HG03378 (cell line): ENCODE measurements around the gene PLA2G6.
A peak's percentile ranks its signal among the peaks of the same experiment; 100 is the strongest.

Experiments used
- ATAC-seq: cut with Tn5 transposase; IDR thresholded peaks from one replicate; pipeline ENCODE4 v1.9.1; 2021; ENCODE audit warnings: mild to moderate bottlenecking, moderate library complexity; ENCODE audit not compliant: unreplicated experiment

The PLA2G6 gene

DNA sequence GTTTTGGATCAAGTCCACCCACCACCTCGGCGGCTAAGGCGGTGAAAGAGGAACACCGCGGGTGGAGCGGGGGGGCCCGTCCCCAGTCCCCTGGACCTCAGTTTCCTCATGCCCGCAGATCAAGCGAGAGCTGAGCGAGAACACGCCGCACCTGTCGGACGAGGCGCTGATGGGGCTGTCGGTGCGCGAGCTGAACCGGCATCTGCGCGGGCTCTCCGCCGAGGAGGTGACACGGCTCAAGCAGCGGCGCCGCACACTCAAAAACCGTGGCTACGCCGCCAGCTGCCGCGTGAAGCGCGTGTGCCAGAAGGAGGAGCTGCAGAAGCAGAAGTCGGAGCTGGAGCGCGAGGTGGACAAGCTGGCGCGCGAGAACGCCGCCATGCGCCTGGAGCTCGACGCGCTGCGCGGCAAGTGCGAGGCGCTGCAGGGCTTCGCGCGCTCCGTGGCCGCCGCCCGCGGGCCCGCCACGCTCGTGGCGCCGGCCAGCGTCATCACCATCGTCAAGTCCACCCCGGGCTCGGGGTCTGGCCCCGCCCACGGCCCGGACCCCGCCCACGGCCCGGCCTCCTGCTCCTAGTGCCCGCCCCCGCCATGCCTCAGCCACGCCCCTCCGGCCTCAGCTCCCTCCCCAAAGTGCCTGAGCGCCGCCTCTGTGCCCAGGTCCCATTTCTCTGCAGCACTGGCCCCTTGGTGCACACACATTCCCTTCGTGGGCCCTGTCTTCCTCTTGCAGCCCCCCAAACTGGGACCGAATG, 32.8 kb upstream of the PLA2G6 start:
- no peak for ATAC-seq

DNA sequence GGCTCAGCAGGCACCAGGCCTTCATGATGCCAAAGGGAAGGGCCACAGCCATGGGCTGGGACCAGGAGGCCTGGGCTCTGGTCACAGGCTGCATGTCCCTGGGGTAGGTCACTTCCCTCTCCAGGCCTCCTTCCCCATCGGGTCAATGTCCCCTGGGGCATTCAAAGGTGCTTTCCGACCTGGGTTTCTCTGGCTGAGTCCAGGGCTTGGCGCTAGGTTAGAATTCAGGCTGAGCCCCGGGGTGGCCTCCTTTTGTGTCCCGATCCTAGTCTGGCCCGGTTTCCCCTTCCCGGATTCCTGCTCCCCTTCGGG, 32.3 kb upstream of the PLA2G6 start:
- no peak for ATAC-seq

DNA sequence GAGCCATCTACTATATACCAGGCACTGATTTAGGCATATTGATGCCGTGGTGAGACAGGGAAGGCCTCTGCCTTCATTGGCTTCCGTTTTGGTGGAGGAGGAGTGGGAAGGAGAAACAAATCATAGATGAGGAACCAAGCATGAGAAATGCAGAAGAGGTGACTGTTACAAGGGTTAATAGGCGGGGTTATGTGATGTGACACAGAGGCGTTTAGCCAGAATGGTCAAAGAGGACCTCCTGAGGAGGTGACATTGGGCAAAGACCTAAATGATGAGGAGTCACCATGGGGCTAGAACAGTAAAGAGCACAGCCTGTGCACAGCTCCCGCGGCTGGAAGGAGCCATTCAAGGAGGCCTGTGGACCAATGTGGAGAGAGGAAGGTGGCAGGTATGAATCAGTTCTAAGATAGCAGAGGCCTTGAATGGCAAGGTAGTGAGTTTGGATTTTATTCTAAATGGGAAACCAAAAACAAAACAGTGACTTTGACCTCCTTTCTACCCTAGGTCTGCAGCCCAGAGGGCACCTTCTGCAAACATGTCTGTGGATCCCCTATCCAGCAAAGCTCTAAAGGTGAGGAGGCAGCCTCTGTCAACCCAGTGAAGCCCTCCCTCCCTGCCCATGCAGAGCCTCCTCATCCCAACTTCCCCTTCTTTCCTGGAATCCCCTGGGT, 31.8 kb upstream of the PLA2G6 start:
- no peak for ATAC-seq

DNA sequence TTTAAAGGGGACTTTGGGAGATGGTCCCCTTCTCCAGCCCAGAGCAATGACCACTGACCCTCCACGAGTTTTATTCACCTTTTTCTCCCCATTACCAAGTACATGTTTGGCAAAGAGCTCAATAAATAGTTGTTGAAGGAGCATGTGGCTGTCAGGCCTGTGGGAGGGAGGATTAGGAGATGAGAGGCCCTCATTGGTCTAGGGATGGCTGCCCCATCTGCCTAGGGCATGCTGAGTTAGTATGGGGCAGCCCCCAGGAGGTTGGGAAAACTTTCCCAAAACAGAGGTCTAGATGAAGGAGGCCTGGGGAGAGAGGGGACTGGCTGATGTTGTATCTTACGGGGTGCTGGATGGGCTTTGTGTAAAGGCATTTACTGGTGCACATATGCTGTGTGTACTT, 30.8 kb upstream of the PLA2G6 start:
- ATAC-seq: no peak

DNA sequence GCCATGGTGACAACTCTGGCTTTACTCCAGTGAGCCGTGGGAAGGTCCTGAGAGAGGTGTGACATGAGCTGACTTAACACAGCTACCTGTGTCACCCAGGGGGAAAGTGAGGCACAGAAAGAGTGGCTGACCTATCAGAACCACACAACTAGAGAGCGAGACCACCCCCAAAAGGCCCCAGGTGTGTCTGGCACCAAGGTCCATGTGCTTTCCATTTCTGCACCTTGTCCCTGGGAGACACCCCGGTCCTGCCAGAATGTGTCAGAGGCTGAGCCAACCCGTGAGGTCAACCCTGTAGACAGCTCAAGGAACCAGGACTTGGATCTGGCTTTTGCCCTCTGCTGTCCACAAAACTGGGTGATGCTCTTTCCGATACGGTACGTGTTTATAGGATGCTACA, 29.9 kb upstream of the PLA2G6 start:
- ATAC-seq: no peak

DNA sequence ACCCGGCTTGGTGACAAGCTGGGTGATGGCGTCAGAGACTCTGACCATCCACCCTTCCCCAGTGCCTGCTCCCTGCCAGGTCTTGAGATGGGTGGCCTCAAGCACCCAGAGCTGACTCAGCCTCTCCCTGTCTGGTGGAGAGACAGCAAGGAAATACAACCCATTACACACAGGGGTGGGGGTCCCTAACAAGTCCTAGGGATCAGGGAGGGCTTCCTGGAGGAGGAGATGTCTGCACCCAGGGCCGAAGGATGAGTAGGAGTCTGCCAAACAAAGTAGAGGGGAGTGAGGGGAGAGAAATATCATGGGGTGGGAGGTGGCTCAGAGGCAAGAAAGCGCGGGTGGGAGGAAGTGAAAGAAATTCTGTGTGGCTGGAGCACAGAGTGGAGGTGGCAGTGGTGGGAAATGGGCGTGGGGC, 26.9 kb upstream of the PLA2G6 start:
- no peak for ATAC-seq

DNA sequence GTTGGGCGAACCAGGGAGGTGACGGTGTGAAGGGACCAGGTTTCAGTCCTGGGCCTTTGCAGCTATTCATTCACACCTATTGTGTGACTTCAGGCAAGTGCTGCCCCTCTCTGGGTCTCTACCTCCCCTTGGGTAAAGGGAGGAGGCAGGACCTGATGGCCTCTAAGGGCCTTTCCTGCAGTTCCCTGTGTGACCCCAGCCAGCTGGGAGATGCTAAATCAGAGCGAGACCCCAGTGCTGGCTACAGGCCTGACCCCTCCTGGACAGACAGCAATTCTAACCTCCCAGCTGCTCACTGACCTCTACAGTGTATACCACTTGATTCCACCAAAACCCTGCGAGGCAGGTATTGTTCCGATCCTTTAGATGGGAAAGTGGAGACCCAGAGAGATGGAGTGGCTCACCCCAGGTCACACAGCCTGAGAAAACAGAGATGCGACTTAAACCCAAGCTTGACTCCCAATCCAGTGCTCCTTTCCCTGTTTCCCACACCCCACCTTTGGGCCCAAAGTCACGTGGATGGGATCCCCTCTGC, 26.3 kb upstream of the PLA2G6 start:
- ATAC-seq: no peak

DNA sequence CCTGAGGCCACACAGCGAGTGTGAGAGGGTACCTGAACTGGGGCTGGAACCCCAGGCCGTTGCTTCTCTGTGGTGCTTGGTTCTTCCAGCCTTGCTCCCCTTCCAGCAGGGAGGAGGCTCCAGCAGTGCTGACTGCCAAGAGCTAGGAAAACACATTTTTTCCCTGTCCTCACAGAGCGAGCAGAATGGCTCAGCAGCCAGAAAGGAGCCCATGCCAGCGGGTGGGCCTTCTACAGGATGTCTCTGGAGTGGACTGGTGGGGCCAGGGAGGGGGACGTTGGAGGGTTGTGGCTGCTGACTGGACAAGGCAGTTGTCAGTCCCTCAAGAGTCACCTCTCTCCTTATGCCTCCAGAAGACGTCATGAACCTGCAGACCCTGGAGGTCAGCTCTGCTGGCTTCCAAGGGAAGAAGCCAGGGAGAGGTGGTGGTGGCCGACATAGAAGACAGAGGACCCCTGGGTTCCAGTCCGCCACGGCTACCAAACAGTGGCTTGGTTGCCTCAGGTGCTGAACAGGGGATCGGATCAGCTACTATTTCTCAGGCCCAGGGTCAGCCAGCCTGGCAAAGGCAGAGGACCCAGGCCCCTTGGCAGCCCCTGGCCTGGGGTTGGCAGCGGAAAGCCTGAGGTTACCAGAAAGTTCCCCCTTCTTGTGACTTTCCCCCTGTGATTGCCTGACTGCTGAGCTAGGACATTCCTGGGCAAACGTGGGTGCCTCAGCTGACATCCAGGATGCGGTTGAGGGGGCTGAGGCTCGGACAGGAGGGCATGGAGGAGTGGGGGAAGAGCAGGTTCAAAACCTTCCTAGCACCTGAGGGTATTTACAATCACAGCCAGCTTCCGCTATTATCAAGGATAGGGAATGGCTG, 23.9 kb upstream of the PLA2G6 start:
- ATAC-seq: no peak

DNA sequence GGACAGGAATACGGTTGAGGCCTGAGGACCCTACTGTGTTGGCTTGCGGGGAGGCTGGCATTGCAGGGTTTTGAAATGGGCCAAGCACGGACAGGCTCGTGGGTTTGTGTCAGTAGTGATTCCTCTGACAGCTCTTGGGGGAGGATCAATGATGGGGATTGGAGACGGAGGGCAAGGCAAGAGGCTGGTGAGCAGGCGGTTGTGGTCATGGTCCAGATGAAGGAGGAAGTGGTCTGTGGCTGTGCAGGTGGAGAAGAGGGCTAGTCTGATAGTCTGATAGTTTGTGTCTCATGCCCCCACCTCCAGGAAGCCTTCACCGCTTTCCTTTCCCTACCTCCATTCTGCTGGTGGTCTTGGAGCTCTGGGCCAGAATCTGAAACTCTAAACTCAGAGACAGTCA, 23.2 kb upstream of the PLA2G6 start:
- ATAC-seq: no peak

DNA sequence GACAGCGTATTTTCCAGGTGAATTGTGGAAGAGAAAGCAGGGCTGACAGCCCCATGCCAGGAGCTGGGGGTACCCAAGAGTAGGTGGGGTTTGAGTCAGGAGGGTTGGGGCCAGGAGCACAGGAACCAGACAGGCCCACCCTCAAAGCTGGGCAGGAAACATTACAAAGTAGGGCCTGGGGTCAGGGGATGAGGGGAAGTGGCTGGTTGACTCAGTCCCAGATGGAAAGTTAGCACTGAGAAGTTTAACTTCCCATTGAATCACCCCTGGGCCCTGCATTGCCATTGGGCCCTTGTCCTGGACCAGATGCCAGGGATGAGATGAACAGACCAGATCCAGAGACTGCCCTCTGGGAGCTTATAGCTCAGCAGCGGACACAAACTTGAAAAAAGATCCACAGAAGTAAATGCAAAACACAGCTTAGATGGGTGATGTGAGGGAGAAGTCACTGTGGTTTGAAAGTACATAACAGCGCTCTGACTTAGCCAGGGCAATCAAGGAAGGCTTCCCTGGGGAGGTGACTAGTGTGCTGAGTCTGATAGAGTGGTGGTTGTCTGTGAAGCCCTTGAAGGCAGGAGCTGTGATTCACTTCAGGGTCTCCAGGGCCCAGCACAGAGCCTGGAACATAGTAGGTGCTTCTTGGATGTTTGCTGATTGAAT, 22.4 kb upstream of the PLA2G6 start:
- ATAC-seq: no peak

DNA sequence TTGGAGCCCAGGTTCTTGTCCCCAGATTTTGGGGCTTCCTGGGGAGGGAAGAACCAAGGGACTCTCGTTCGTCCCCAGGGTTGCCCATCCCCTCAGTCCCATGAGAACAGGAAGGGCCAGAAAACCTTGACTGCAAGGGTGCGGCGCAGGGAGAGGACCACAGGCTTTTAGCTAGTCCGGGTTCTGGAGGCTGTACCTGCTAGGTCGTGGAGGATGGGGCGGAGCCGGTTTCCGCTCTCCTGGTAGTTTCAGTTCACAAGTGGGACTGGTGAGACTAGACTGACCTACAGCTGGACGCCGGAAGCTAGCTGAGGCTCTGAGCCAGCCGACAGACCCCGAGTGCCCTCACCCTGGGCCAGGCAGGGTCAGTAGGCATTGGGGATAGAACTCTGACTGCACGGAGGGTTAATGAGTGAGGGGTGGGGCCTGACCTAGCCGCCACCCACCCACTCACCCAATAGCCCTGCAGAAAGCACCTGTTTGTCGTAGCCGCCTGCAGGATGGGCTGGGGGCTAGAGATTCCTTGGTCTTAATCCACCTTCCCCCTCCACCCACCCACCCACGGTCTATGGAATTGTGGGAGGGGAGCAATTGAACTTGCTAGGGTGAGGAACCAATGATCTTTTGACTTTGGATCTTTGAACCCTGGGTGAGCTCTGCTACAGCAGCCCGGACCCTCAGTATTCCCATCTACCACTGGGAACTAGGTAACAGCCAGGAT, 21.6 kb upstream of the PLA2G6 start:
- ATAC-seq: no peak

DNA sequence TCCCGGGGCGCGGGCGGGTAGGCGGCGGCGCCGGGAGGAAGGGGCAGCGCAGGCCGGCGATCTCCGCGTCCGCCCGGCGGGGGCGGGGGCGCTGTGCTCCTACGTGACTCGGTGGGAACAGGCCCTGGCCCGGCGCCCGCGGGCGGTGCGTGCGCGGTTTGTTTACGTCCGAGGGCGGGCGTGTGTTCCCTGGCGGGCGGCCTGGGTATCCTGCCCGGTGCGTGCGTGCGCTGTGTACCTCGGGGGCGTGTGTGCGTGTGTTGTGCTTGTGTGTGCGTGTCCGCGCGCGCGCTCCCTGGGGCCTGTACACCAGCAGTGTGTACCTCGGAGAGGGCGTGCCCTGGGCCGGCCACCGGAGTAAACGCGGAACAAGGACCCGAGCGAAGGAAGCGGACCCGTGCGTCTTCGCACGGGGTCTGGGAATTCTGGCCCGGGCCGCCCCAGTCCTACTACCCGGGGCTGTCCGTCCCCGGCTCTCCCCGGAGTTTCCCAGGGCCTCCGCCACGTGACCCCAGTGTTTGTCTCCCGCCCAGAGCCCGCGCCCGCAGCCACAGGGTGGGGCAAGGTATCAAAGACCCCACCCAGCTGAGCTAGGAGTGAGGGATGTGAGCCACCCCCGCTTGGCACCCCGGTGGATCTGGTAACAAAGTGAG, 20.9 kb upstream of the PLA2G6 start:
- ATAC-seq: no peak

DNA sequence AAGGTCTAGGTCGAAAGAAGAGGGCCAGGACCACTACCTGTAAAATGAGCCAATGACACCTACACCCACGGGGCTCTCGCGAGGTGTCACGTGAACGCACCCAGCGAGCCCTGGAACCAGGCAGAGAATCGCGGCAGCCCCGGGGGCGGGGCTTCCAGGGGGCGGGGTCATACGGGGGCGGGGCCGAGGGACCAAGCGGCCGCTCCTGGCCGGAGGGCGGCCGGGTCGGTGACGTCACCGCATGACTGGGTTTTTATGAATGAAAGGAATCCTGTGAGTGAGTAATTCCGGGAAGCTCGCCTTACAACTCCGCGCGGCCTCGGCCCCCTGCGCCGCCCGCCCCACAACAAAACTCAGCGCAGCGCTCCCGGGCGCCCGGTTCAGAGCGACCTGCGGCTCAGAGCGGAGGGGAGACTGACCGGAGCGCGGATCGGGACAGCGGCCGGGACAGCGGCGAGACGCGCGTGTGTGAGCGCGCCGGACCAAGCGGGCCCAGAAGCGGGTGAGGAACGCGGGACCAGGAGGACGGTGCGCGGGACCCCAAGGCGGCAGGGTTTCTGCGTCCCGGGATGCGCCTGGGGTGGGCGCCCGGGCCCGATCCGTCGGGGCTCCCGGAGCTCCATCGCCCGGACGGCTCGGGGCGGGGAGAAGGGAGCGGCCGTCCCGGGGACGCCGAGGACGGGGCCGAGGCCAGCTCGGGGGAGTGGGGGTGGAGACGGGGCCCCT, 20.2 kb upstream of the PLA2G6 start, which contains the start of gene MAFF:
Gene MAFF, plus strand, starts transcription at position 284 of the 726 bp plus-strand sequence. CDS start 11,860 bp downstream, outside the sequence.
- ATAC-seq: peak; percentile 46

DNA sequence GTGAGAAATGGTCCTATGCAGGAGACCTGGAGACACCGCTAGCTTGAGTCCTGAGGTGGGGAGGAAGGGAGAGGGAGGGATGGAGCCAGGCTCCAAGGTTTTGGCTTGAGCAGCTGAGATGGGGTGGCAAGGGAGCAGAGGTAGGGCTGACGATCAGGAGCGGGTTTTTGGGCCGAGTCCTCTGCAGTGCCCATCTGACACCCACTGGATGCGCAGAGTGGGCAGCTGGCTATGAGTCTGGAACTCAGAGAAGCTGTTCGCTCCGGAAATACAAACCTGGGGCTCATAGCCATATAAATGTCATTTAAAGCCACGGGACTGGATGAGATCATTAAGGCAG, 19.7 kb upstream of the PLA2G6 start:
- ATAC-seq: no peak

DNA sequence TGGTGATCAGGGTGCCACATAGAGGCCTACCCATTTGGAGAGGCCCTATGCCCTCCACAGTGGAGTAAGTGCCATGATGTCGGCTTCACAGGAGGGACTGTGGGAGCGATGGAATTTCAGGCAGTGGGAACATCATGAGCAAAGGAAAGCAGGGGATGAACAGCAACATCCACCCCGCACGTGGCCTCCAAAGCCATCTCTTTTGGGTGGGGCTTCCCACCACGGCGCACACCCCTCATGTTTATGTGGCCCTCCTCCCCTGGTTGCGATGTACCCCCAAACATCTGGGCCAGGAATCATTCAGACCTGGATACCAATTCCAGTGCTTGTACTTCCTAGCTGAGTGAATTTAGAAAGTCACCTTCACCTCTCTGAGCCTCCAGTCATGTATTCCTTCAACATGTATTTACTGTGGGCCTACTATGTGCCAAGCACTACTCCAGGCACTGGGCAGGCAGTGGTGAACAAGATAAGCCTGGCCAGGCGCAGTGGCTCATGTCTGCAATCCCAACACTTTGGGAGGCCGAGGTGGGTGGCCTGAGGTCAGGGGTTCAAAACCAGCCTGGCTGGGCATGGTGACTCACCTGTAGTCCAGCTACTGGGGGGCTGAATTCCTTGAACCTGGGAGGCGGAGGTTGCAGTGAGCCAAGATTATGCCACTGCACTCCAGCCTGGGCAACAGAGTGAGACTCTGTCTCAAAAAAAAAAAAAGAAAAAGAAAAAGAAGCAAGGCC, 18.4 kb upstream of the PLA2G6 start:
- no peak for ATAC-seq

DNA sequence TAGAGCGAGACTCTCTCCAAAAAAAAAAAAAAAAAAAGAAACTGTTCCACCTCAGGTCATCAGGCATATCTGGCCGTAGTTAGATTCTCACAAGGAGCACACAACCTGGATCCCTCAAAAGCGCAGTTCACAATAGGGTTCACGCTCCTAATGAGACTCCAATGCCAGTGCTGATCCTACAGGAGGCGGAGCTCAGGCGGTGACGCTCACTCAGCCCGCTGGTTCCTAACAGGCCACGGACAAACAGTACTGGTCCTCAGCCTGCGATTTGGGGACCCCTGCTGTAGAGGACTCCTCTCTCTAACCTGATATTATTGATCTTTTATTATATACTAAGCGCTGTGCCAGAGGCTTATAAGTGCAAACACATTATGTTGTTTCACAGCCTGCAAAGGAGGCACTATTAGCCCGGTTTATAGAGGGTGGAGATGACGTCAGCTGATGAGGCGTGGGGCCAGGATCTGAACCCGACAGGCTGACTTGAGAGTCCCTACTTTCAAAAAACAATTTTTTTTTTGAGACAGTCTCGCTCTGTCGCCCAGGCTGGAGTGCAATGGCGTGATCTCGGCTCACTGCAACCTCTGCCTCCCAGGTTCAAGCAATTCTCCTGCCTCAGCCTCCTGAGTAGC, 15.3 kb upstream of the PLA2G6 start:
- no peak for ATAC-seq

DNA sequence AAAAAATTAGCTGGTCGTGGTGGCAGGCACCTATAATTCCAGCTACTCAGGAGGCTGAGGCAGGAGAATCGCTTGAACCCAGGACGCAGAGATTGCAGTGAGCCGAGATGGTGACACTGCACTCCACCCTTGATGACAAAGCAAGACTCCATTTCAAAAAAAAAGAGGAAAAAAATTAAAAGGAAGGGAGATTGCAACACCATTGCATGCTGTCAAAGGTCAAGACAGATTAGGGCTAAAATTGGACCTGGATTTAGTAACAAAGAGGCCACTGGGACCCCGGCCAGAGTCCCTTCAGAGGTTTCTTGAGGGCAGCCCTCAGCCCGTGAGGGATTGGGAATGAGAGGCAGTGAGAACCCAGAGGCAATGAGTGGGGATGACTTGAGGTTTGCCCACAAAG, 11.9 kb upstream of the PLA2G6 start:
- ATAC-seq: no peak

DNA sequence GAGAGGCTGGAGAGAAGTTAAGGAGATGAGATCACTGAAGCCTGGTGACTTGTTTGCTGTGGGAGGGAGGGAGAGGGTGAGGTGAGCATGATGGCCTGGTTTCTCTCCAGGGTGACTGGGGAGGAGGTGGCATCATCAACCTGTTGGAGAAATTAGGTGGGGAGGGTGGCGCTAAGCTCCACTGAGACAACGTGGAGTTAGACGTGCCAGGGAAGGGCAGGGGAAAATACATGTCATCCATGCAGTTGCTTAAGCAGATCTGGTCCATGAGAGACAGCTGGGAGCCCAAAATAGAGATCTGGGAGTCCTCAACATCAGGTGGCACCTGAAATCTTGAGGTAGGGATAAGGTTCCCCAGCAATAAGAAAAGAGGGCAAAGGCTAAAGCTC, 10.8 kb upstream of the PLA2G6 start:
- ATAC-seq: no peak
